Coronary artery (tissue), 2 donors: ENCODE measurements around the gene PLA2G4A.

Experiments
- DNase-seq: peaks from one replicate; pipeline ENCODE4 v3.0.0-alpha.2; 2017; ENCODE audit warnings: low spot score
- H3K27ac ChIP-seq, 2 donors: fragments of 200-600 bp; sonication (generic); one replicate each; pipeline ENCODE4 v1.5.1; 2016 to 2019
- H3K4me3 ChIP-seq: fragments of 200-600 bp; sonication (generic); 2 replicates; pipeline ENCODE4 v1.5.1; 2016; ENCODE audit warnings: mild to moderate bottlenecking, moderate library complexity
- CTCF ChIP-seq: fragments of 200-600 bp; sonication (generic); IDR thresholded peaks from one replicate; pipeline ENCODE4 v1.5.1; 2019; ENCODE audit warnings: antibody characterized with exemption

PLA2G4A gene

GRCh38 chr1:187009320-187009719 is 180.6 kb downstream of the PLA2G4A start:
- no peak for TF ChIP-seq CTCF
- DNase-seq: no peak
- H3K4me3 ChIP-seq: no peak overlapping the region
- no peak overlapping the region for H3K27ac ChIP-seq

DNA sequence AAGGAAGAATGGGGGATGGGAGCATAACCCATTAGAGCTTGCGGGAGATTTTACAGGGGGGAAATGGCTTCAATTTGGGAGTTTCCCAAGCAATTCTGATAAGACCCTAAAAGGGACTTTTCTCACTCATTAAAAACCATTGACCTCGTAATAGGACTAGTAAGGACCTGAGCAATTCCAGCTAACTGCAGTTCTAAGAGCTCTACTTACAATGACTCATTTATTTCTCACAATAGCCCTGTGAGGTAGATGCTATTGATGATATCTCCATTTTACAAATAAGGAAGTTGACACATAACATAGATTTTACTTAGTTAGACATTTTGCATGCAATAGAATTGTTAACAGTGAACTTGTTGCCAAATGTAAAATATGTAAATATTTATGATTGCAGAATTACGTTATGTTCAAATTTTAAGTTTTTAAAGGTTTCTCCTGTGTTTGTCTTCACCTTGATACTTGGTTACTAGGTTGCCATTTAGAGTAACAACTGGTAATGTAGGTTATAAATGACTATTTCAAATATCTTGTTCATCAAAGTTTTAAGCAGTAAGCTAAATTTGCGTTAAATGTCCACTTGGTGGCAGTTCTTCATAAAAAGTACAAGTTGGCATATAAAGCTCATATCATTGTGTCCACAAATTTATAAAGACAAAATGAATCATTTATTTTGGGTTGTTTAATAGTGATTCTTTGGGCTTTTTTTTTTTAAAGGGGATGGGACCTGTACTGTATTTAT is 182.0 kb downstream of the PLA2G4A start:
- no peak overlapping the region for H3K4me3 ChIP-seq
- no peak overlapping the region for H3K27ac ChIP-seq
- no peak for DNase-seq
- no peak for TF ChIP-seq CTCF

- no peak for DNase-seq
- no peak for TF ChIP-seq CTCF
- Histone ChIP-seq H3K4me3 (no peak overlapping the region), H3K27ac (no peak overlapping the region)
Measured at GRCh38 chr1:187013582-187014200, 184.9 kb downstream of the PLA2G4A start.

DNA sequence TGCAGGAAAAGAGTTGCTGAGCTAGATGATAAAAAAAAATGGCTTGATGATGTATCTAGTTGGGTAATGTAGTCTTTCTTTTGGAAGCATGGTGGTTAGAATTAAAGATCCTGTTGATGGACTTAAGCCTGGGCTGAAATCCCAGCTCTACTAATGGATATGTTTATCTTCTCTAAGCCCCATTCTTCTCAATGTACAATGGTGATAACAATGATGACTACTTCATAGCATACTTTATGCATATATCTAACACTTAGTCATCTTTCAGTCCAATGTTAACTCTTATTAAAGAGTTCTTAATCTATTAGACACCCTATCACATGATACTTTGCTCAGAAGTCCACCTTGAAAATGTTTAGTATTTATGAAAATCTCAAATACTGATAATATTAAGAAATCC is 189.5 kb downstream of the PLA2G4A start:
- Histone ChIP-seq H3K4me3 (no peak overlapping the region), H3K27ac (no peak overlapping the region)
- DNase-seq: no peak
- no peak for TF ChIP-seq CTCF

GRCh38 chr1:187027253-187027652 is 198.5 kb downstream of the PLA2G4A start:
- no peak for DNase-seq
- H3K27ac ChIP-seq: no peak overlapping the region
- H3K4me3 ChIP-seq: no peak overlapping the region
- TF ChIP-seq CTCF: no peak

GRCh38 chr1:187032316-187032981 is 203.7 kb downstream of the PLA2G4A start:
- no peak for DNase-seq
- Histone ChIP-seq H3K27ac (no peak overlapping the region), H3K4me3 (no peak overlapping the region)
- TF ChIP-seq CTCF: no peak
